ENCODE results near the gene DKK1. TPM values are rescaled to one million over a fixed set of nuclear protein-coding genes. Genes with fewer than 3 reads are reported as not detected.
"Not testable (repeated sequence)": the region's sequence is repeated elsewhere in the genome, so short reads cannot be mapped to it uniquely, and the experiment has no call there.

DKK1 gene
- polyA plus RNA-seq, 1 experiment, result 35.2 TPM

DNA sequence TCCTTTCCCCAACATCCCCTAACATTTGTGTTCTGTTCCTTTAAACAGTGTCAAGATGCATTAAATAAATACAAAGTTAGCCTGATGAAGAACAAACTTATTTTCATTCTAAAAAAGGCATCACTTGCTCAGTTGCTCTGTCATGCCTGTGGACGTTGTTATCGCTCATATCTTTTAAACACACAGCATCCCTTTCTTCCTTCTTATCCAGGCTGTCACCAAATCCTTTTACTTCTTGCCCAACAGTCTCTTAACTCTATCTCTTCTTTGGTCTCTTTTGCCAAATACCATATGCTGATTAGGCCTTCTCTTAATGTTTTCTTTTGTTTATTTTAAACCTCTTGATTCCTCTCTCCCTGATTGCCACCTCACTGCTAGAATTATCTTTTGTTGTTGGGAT lies 43.9 kb downstream of the DKK1 start:
- Histone ChIP-seq H3K27ac (ENCODE audit: low read depth, low read length) (no peak overlapping the region), H3K4me3 (ENCODE audit: low read depth, low read length) (no peak overlapping the region), H3K27me3 (ENCODE audit: control insufficient read depth, insufficient read depth, low read length) (no peaks in the 10 kb centered on the region), H3K9me3 (ENCODE audit: control insufficient read depth, insufficient read depth, low read length) (no peaks in the 10 kb centered on the region)
- TF ChIP-seq, protein P1, sequence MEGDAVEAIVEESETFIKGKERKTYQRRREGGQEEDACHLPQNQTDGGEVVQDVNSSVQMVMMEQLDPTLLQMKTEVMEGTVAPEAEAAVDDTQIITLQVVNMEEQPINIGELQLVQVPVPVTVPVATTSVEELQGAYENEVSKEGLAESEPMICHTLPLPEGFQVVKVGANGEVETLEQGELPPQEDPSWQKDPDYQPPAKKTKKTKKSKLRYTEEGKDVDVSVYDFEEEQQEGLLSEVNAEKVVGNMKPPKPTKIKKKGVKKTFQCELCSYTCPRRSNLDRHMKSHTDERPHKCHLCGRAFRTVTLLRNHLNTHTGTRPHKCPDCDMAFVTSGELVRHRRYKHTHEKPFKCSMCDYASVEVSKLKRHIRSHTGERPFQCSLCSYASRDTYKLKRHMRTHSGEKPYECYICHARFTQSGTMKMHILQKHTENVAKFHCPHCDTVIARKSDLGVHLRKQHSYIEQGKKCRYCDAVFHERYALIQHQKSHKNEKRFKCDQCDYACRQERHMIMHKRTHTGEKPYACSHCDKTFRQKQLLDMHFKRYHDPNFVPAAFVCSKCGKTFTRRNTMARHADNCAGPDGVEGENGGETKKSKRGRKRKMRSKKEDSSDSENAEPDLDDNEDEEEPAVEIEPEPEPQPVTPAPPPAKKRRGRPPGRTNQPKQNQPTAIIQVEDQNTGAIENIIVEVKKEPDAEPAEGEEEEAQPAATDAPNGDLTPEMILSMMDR (IDR thresholded peaks at IDR 0.05; ENCODE audit: low read depth, low read length), result no peak
- DNase-seq (ENCODE audit: low read depth, low spot score), result no peak
- ChIA-PET POLR2A (no interaction called here), CTCF (no interaction called here)

DNA sequence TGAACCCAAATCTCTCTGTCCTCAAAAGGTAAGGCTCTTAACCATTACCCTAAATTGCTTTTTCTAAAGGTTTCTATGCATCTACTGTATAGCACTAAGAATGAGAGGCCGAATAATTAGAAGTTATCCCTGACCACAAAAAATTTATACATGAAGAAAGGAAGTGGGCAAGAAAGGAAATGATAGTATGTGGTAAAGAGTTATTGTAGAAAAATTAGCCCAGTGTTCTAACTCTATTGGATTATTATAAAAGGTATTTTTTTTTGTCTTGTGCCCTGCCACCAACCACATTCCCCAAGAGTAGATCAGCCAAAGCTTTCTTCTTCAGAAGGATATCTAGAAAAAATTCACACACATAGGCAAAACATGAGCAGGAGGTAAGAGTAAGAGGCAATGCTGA lies 45.4 kb downstream of the DKK1 start:
- ChIA-PET POLR2A (no interaction called here), CTCF (no interaction called here)
- TF ChIP-seq, protein P1 (IDR thresholded peaks at IDR 0.05; ENCODE audit: low read depth, low read length), result no peak
- no peaks in the 10 kb centered on the region for H3K9me3 ChIP-seq (ENCODE audit: control insufficient read depth, insufficient read depth, low read length)
- no peak for DNase-seq (ENCODE audit: low read depth, low spot score)
- H3K27ac ChIP-seq (ENCODE audit: low read depth, low read length), result no peak overlapping the region
- no peak overlapping the region for H3K4me3 ChIP-seq (ENCODE audit: low read depth, low read length)
- no peaks in the 10 kb centered on the region for H3K27me3 ChIP-seq (ENCODE audit: control insufficient read depth, insufficient read depth, low read length)

DNA sequence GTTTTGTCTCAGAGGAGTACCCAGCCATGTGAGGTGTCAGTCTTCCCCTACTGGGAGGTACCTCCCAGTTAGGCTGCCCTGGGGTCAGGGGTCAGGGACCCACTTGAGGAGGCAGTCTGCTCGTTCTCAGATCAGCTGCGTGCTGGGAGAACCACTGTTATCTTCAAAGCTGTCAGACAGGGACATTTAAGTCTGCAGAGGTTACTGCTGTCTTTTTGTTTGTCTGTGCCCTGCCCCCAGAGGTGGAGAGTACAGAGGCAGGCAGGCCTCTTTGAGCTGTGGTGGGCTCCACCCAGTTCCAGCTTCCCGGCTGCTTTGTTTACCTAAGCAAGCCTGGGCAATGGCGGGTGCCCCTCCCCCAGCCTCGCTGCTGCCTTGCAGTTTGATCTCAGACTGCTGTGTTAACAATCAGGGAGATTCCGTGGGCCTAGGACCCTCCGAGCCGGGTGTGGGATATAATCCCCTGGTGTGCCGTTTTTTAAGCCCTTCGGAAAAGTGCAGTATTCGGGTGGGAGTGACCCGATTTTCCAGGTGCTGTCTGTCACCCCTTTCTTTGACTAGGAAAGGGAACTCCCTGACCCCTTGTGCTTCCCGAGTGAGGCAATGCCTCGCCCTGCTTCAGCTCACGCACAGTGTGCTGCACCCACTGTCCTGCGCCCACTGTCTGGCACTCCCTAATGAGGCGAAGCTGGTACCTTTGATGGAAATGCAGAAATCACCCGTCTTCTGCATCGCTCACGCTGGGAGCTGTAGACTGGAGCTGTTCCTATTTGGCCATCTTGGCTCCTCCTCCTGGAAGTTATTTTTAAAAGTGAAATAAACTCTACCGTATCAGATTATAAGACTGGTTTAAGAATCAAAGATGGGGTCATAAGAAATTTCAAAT lies 51.7 kb downstream of the DKK1 start:
- H3K27me3 ChIP-seq (ENCODE audit: control insufficient read depth, insufficient read depth, low read length); POLR2A ChIA-PET; H3K4me3 ChIP-seq (ENCODE audit: low read depth, low read length); CTCF ChIA-PET; DNase-seq (ENCODE audit: low read depth, low spot score); H3K9me3 ChIP-seq (ENCODE audit: control insufficient read depth, insufficient read depth, low read length); H3K27ac ChIP-seq (ENCODE audit: low read depth, low read length): not testable (repeated sequence)

All from AG04450 (cell line).